T-helper 1 cell treated with Interleukin-12 subunit alpha and Interleukin-12 subunit beta and Interleukin-4 antibody, amounts not matched to agents 30 ng/mL and 1 ng/mL, for 36 hours (primary cell): ENCODE data around the gene ANGPTL4. TPM values are rescaled to one million over a fixed set of nuclear protein-coding genes. Genes with fewer than 3 reads are reported as not detected.
"Not testable (repeated sequence)": the region's sequence is repeated elsewhere in the genome, so short reads cannot be mapped to it uniquely, and the experiment has no call there.

Experiments used
- intact Hi-C: fragments of 100-400 bp; cut with micrococcal nuclease; formaldehyde crosslinking; loops from one replicate; pipeline ENCODE4 v1.15.1; 2024
- total RNA-seq: library from RNA; stranded (reverse); gene quantifications from 2 replicates; pipeline ENCODE4 v1.2.3, GENCODE V29; 2022

ANGPTL4 gene
- total RNA-seq = 0.68 and 0.74 TPM in 2 replicates

DNA sequence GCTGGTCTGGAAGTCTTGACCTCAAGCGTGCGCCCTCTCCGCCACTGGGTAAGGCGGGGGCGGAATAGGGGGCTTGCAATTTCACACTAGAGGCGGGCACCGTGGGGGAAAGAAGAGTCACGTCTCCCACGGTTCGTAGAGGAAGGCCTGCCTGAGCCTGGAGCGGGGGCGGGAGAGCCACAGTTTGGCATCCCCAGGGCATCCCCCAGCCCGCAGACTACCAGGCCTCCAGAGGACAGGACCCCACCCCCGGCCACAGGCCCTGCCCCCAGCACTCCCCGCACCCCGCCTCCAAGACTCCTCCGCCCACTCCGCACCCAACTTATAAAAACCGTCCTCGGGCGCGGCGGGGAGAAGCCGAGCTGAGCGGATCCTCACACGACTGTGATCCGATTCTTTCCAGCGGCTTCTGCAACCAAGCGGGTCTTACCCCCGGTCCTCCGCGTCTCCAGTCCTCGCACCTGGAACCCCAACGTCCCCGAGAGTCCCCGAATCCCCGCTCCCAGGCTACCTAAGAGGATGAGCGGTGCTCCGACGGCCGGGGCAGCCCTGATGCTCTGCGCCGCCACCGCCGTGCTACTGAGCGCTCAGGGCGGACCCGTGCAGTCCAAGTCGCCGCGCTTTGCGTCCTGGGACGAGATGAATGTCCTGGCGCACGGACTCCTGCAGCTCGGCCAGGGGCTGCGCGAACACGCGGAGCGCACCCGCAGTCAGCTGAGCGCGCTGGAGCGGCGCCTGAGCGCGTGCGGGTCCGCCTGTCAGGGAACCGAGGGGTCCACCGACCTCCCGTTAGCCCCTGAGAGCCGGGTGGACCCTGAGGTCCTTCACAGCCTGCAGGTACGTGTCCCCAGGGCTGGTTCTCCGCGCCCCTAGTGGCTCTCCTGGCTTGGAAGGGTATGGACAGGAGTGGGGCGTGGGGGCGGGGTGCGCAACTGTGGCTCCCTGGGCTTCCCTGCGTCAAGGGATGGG, at the start of gene ANGPTL4:
TSS of gene ANGPTL4 (plus strand) at position 353 of the 969 bp plus-strand sequence. CDS start at position 520, 167 bp downstream.
- intact Hi-C loops = loop anchor here (1.0 to 2.0 kb wide), 3 partner anchors 10 to 49 kb away; partner anchors contain the start of genes MARCHF2 and RAB11B

GRCh38 chr19:8314981-8315640, 48.8 kb upstream of the ANGPTL4 start:
- intact Hi-C loops = not testable (repeated sequence)

- intact Hi-C loops = no loop called here
Observed at GRCh38 chr19:8316351-8317125, 47.4 kb upstream of the ANGPTL4 start.

- intact Hi-C loops = not testable (repeated sequence)
Observed at GRCh38 chr19:8318835-8319234, 45.1 kb upstream of the ANGPTL4 start.

- intact Hi-C loops = loop anchor here (5.0 to 10.0 kb wide), 2 partner anchors 53 to 395 kb away; partner anchors contain the start of genes CTXN1 and SNAPC2
Observed at GRCh38 chr19:8319807-8320520, 44.0 kb upstream of the ANGPTL4 start.

DNA sequence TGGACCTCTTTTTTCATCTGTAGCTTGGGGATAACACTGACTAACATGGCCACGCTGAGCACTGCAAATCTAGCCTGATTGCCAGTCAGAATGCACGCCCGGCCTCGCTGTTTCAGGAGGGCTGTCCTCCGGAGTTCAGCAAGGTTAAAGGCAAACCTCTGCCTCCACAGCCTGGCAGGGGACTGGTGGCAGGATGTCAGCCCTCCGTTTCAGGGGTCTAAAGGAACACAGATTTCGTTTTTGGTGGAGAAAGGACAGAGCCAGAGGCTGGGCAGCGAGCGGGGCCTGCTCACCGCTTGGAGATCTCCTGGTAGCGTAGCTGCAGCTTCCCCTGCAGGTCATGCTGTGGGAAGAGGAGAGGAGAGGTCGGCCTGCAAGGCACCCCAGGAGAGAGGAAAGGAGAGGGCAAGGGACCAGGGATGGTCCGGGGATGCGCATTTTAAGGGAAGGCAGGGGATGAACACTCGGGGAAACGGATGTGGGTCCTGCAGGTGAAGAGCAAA, 43.3 kb upstream of the ANGPTL4 start:
- intact Hi-C loops = loop anchor here (1.0 to 10.0 kb wide), 7 partner anchors 12 to 396 kb away; partner anchors contain the start of genes CD320, CTXN1, HNRNPM and MARCHF2

- intact Hi-C loops = loop anchor here (1.0 to 10.0 kb wide), 7 partner anchors 13 to 397 kb away; partner anchors contain the start of genes CD320, CTXN1, HNRNPM and MARCHF2
Observed at GRCh38 chr19:8321067-8321985, 42.6 kb upstream of the ANGPTL4 start, which contains the start of the genes NDUFA7 and RPS28. Gene NDUFA7 (minus strand): TSS chr19:8321375. CDS start chr19:8321358, 17 bp downstream. Gene RPS28 (plus strand): TSS chr19:8321496. CDS start chr19:8321531, 35 bp downstream.

GRCh38 chr19:8321986-8322637, 41.8 kb upstream of the ANGPTL4 start:
- intact Hi-C loops = loop anchor here (1.0 to 10.0 kb wide), 7 partner anchors 14 to 397 kb away; partner anchors contain the start of genes CD320, CTXN1, HNRNPM and MARCHF2

- intact Hi-C loops = loop anchor here (5.0 to 10.0 kb wide), 2 partner anchors 55 to 398 kb away; partner anchors contain the start of genes CTXN1 and SNAPC2
Observed at GRCh38 chr19:8322638-8322997, 41.3 kb upstream of the ANGPTL4 start.

DNA sequence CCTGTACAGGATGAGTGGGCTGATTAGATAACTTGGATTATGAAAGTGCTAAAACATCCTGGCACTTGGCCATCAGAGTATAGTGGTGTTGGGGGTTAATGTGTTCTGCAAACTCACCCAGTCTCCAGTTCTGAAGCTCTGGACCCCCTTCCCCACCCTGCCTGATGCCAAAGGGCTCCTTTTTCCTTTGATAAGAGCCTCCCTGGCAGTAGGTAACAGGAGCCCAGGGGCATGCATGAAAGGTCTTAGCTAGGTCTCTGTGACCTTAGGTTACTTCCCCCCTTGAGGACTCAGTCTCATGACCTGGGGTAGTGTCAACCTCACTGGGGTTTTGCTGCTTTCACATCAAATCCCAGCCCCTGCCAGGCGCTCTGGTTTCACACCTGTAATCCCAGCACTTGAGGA, 40.2 kb upstream of the ANGPTL4 start:
- intact Hi-C loops = loop anchor here (5.0 to 10.0 kb wide), 2 partner anchors 56 to 399 kb away; partner anchors contain the start of genes CTXN1 and SNAPC2

DNA sequence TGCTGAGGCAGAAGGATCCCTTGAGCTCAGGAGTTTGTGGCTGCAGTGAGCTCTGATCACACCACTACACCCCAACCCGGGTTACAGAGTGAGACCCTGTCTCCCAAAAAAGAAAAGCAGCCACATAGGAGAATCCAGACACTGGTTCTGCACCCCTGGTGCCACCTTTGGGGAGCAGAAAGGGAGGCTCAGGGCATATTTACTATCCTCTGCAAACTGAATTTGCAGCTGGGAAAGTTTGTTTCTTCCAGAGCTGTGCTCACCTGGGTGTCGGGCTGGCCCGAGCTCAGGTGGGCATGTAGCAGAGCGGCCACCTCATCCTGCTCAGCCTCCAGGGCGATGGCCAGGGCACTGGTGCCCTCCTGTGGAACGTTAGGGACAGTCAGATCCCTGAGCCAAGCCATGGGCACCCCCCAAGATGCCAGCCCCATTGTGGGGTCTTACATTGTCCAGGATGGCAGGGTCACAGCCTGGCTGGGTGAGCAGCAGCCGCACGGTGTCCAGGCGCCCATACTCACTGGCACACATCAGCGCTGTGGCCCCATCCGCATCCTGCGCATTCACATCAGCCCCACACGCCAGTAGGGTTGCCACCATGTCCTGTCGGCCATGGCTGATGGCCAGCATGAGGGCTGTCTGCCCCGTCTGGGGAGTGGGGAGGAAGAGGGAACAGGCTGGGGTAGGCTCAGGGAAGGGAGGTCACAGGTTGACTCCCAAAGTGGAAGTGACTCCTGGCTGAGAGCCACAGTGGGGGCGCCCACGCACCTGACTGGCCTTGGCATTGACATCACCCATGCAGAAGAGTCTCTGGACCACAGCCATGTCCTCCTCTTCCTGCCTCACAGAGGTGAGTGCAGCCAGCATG, 39.5 kb upstream of the ANGPTL4 start:
- intact Hi-C loops = loop anchor here (5.0 to 10.0 kb wide), 2 partner anchors 57 to 400 kb away; partner anchors contain the start of genes CTXN1 and SNAPC2

DNA sequence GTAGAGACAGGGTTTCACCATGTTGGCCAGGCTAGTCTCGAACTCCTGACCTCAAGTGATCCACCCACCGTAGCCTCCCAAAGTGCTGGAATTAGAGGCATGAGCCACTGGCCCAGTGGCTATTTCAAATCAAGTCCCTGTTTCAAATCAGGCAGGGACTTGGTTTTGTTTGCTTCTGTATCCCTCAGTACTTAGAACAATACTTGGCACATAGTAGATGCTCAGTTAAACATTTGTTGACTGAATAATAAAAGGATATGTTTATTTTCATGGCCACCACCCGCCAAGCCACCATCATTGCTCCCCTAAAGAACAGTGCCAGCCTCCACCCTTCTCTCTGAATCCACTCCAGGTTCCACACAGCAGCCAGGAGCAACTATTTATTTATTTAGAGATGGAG, 38.5 kb upstream of the ANGPTL4 start:
- intact Hi-C loops = loop anchor here (10.0 kb wide), 1 partner anchor 401 kb away; the partner anchor contains the start of genes CTXN1 and SNAPC2

DNA sequence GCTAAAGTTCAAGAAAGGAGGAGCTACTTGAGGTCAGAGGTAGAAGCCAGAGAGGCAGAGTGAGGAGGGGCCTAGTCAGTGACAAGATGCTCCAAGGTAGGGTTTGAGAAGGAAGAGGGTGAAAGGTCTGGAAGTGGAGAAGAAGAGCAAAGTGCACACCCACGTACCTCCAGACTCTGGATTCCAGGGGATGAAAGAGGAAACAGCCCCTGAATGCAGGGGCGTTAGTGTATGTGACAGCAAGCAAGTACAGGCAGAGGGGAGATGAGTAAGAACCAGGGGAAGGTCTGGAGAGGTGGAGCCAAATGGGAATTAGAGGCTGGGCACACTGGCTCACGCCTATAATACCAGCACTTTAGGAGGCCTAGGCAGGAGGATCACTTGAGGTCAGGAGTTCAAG, 34.0 kb upstream of the ANGPTL4 start:
- intact Hi-C loops = loop anchor here (10.0 kb wide), 1 partner anchor 405 kb away; the partner anchor contains the start of genes CTXN1 and SNAPC2

DNA sequence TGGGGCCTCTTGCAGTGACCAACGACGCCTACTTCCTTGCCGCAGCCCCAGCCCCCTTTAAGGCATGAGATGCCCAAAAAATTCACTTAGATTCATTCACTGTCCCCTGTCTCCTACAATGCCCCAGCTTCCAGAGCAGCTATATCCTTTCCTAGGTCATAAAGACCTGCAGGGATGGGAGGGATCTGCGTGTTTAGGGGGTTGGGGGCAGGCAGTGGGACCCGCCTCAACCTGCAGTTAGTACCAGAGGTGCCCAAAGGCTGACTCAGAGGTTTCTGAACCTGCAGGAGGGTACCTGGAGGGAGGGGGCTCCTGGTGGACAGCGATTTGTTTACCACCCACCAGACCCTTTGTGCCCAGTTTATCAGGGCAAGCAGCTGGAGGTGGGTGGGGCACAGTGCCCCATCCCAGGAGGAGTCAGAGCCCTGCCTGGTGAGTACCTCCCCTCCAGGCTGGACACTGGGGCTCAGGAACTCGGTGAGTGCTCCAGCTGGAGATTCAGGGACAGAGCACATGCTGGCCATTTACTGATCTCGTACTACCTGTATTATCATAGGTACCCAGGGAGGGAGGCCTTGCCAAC, 32.6 kb upstream of the ANGPTL4 start:
- intact Hi-C loops = no loop called here

GRCh38 chr19:8332976-8333766, 30.8 kb upstream of the ANGPTL4 start:
- intact Hi-C loops = no loop called here
